D721Med (cell line): ENCODE data around the gene PHLDA3.
"Not testable (repeated sequence)": the region's sequence is repeated elsewhere in the genome, so short reads cannot be mapped to it uniquely, and the experiment has no call there.

Source experiments
- DNase-seq: peaks from one replicate; pipeline ENCODE4 v3.0.0; 2011; ENCODE audit warnings: low spot score; ENCODE audit not compliant: insufficient read length
- FAIRE-seq: peaks from 2 replicates; lab custom pipeline; 2011; peaks lifted over from hg19 to GRCh38; lab: Jason Lieb, UNC
- TF ChIP-seq, protein P1 (sequence below): IDR thresholded peaks from 2 replicates; pipeline ENCODE4 v1.5.1; 2012; ENCODE audit warnings: mild to moderate bottlenecking, control low read depth; ENCODE audit not compliant: insufficient read depth; ENCODE audit errors: missing control alignments

Gene PHLDA3

DNA sequence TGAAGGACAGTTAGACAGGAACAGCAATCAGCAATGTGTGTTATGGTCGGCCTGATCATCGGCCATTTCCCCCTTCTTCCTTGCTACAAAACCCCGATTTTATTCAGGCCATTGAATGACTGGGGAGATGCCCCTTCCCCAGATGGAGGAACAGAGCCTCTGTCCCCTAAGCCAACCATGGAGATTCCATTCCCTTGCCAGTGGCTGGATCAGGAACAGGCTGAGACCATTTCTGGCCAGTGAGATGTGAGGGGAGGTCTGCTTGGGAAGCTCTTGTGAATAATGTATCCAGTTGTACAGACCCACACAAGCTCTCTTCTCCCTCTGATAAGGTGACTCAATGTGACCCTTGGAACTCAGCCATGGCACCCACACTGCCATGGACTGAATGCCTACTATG, 30.2 kb upstream of the PHLDA3 start:
- FAIRE-seq (no peak), DNase-seq (no peak)

DNA sequence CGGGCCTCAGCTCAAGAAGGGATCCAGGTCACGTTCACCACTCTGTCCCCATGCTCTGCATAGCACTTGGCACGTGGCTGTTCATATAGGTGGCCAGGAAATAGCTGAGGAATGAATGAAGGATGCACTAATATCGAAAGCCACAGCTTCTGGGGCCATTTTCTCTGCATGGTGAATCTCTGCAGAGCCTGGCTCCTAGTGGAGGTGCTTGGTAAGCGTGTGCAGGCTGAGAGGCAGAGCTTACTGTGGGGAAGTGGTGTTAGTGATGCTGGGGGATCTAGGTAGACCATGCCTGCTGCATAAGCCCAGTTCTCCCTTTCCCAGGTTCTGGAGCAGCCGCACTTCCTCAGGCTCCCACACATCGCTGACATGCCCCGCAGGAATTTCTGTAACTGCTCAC, 29.6 kb upstream of the PHLDA3 start:
- TF ChIP-seq, protein P1, sequence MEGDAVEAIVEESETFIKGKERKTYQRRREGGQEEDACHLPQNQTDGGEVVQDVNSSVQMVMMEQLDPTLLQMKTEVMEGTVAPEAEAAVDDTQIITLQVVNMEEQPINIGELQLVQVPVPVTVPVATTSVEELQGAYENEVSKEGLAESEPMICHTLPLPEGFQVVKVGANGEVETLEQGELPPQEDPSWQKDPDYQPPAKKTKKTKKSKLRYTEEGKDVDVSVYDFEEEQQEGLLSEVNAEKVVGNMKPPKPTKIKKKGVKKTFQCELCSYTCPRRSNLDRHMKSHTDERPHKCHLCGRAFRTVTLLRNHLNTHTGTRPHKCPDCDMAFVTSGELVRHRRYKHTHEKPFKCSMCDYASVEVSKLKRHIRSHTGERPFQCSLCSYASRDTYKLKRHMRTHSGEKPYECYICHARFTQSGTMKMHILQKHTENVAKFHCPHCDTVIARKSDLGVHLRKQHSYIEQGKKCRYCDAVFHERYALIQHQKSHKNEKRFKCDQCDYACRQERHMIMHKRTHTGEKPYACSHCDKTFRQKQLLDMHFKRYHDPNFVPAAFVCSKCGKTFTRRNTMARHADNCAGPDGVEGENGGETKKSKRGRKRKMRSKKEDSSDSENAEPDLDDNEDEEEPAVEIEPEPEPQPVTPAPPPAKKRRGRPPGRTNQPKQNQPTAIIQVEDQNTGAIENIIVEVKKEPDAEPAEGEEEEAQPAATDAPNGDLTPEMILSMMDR, result no peak

More for the DNA sequence above, 30.2 kb upstream of the PHLDA3 start:
- TF ChIP-seq, protein P1, result no peak

DNA sequence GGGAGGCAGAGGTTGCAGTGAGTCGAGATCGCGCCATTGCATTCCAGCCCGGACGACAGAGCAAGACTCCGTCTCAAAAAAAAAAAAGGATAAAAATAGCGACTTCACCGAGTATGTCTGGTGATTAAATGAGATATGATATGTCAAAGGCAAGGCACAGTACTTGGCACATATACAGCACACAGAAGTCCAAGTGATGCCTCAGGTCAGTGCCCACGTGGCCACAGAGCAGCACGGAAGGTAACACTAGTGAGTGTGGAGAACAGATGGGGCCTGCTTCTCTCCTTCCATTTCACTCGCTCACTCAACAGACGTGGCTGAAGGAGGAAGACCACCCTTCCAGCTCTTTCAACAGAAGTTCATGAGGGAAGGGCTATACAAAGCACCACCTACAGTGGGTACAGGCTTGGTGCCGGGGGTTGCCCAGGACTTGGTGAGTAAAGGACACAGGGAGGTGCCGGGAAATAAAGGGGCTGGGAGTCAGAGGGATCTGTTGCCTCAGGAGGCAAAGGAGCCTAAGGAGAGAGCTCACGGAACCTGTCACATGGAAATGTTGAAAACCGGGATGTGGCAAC, 29.0 kb upstream of the PHLDA3 start:
- TF ChIP-seq, protein P1, result no peak
- FAIRE-seq, result no peak

More for the DNA sequence above, 29.6 kb upstream of the PHLDA3 start:
- DNase-seq, result no peak
- FAIRE-seq, result no peak

DNA sequence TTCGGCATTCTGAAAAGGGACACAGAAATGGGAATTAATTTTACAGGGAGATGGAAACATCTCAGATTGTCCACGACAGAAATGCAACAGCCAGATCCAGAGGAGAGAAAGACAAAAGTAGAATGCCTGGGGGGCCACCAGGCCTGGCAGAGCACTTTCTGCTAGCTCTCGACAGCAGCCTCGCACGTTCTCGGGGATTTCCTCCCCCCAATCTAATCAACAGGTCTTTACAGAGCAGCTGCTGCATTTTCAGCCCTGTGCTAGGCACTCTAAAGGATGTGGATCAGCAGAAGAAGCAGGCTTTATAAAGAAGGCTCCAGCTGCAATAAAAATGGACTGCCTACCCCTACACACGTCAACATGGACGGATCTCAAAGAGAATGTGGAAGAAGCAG, 27.3 kb upstream of the PHLDA3 start:
- no peak for DNase-seq
- no peak for FAIRE-seq
- TF ChIP-seq, protein P1, result no peak

More for the DNA sequence above, 29.0 kb upstream of the PHLDA3 start:
- no peak for DNase-seq

DNA sequence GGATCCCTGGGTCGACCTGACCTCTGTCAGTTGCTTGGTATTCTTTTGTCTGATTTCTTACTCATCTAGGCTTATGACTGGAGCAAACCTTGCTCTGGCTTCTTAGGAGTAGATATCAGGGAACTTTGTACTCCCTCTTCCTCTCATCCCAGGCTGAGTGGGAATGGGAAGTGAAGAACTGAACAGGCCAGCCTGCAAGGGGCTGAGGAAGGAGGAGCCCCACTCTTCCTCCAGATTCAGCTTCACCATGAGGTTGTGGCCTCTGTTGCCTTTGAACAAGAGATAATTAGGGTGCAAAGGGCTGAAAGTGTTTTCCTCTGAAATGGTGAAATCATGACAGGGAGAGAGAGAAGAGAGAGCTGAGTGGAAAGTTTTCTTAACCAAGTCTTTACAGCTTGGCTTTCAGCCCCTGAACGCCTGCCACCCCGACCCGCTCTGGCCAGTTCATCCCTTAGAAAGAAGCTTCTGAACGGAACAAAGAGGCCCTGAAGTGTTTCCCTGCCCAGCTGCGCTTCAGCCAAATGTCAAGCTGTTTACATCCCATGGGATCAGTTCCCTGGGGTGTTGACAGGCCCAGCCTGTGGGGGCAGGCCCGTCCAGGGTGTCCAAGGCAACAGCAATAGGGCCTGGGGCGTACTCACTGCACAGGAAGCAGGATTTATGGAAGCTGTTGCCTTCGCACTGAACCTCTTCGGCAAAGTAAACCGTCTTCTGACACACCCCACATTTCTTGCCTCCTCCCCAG, 26.7 kb upstream of the PHLDA3 start:
- FAIRE-seq (no peak), DNase-seq (no peak)
- TF ChIP-seq, protein P1, result no peak

DNA sequence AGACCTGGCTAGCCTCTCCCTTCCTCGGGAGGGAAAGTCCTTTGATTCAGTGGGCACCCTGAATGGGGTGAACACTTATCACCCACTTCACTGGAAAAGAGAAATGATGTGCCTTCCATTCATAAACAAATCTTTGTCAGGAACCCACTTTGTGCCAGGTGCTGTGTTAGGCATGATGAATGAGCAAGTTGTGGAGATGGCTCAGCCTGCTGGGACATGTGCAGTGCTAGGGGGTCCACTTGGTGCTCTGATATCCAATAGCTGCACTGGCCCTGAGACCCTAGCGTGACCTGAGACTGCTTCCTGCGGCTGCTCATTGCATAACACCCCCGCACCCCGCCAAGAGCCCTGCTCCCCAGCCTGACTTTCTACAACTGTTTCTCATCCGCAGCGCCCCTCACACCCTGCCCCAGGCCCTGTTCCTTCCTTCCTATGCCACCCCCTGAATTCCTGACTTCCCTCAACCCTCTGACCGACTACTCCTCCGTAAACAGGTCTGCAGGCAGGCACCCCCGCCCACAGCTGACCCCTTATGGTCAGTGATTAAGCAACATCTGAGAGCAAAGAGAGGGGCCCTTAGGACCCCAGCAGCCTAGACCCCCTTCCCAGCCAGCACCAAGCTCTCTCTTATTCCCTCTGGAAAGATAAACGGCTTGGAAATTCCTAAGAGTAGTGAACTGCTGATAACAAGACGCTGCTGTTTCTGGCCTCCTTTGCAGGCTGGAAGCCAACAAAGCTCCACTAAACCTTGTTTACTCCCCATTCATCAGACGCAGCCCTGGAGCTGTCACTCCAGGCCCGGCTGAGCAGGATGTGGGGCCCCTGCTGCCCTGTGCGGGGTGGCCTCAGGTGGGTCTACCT, 25.0 kb upstream of the PHLDA3 start:
- TF ChIP-seq, protein P1, result no peak
- no peak for DNase-seq
- FAIRE-seq, result no peak

DNA sequence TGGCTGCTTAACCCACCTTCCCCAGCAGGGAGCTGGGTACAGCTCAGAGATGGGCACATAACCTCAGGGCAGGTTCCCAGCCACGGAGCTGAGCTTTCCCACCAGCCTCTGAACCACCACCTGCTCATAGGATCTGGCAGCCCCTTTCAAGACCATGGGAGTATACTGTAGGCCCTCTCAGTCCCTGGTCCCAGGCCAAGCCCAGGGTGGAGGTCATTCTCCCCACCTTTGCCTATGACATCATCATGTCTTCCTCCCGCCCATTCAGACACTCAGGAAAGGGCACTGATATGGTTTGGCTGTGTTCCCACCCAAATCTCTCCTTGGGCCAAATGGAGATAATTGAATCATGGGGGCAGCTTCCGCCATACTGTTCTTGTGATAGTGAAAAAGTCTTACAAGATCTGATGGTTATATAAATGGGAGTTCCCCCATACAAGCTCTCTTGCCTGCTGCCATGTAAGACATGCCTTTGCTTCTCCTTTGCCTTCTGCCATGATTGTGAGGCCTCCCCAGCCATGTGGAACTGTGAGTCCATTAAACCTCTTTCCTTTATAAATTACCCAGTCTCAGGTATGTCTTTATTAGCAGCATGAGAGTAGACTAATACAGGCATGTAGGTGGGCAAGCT, 24.2 kb upstream of the PHLDA3 start:
- not testable (repeated sequence) for FAIRE-seq, DNase-seq
